CD4-positive, alpha-beta T cell treated with Interleukin-10 for 1 hour (primary cell): ENCODE results near the gene COX5A.

ENCODE experiments used
- DNase-seq: peaks from one replicate; pipeline ENCODE4 v3.0.0-alpha.2; 2020

COX5A gene

DNA sequence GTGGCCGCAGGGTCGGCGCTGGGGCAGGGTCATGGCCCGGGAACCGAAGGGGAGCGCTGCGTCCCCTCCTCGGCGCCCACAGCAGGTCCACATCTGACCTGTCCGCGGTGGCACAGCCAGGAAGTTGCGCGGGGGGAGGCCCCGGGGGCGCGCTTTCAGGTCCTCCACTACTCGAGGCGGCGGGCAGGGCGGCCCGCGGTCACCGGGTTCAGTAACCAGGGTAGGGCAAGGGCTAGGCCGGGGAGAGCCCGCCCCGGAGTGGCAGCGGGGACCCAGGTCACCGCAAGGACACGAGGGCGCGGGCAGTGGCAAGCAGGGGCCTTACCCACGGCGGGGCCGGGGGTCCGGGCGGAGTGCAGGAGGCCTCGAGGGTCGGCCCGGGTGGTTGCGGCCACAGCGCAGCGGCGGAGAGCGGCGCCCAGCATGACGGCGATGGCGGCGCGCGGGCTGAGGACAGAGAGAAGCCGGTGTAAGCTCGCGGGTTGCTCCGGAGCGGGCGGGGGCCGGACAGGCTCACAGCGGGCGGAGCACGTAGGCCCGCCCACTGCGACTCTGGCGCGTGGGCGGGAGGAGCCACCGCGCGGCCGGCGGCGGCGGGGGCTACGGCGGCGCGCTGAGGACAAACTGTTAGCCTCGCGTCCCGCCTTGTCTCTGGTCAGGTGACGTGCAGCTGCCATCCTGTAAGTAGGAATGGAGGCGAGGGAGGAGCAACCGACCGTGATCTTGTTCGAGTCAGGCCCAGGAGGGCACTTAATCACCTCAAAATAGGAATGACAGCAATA is at the start of gene COX5A:
Gene COX5A, minus strand, starts transcription at position 484 of the 782 bp plus-strand sequence. Its CDS starts 59 bp downstream, at position 425.
- DNase-seq = peak; percentile 93

DNA sequence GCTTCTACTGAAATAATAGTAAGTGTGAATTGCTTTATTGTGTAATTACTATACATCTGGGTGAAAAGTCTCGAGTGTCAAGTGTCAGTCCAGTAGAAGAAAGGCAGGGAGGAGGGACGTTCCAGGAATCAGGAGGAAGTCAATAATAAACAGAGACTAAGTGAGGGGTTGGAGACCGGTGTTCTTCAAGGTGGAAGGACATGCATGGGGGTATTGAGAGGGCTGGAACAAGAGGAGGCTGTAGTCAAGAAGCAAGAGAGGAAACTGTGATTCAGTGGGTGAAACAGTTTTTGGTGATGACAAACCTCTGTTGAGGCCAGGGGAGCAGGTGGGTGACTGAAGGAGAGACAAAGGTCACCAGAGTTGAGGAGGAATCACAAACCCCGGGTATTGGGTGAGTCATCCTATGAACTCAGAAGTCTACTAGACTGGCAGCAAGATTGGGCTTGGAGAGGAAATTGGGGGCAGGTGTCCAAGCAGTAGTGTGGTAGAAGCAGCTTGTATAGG is 45.9 kb upstream of the COX5A start:
- DNase-seq = no peak

GRCh38 chr15:74982183-74982582 is 44.3 kb upstream of the COX5A start:
- no peak for DNase-seq

DNA sequence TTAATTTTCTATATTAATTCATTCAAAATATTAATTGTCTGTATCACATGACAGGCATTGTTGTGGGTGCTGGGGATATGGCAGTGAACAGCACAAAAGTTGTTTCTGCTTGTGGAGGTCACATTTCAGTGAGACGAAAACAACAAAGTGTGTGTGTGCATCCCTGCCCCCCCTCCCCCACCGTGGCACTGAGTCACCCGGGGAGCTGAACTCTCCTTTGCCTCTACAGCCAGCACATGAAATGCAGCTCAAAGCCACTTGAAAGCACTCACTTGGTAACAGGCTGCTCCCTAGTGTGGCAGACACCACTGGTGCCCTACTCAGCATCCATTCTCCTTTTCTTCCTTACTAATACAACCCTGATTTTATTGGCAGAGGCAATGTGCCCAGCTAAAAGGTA is 40.6 kb upstream of the COX5A start:
- no peak for DNase-seq

GRCh38 chr15:74978077-74978476 is 40.2 kb upstream of the COX5A start:
- no peak for DNase-seq

DNA sequence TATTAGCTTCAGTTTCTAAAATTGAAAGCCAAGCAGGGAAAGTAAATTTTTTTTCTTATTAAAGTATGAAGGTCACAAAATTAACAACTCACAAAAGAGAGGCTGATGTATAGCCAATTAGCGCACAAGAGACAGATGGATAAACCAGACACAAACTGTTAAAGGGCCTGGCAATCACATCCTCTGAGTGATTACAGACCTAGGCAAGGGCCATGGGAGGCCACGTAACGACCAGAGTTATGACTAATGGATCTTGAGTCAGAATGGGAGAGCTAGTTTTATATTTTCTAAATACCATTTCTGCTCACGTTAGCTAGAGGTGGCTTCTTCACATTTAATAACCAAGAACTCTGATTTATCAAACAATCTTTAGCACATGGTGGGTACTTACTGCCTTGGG is 39.7 kb upstream of the COX5A start:
- DNase-seq = no peak

DNA sequence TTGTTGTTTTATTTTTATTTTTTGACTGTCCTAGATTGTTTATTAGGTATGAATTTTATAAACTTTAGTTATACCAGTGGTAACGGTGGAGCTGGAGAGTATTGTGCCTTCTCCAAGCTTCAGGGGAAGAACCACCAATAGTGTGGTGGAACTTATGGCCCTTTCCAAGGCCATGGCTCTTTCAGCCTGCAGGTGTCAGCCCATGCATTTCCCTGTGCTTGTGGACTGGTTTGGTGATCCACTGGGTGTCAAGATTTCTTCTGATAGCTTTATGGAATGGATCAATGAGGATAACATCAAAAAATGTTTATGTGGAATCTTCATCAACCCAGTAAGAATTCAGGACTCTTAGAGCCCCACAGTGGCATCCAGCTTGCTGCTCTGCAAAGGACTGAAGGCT is 38.3 kb upstream of the COX5A start:
- no peak for DNase-seq

DNA sequence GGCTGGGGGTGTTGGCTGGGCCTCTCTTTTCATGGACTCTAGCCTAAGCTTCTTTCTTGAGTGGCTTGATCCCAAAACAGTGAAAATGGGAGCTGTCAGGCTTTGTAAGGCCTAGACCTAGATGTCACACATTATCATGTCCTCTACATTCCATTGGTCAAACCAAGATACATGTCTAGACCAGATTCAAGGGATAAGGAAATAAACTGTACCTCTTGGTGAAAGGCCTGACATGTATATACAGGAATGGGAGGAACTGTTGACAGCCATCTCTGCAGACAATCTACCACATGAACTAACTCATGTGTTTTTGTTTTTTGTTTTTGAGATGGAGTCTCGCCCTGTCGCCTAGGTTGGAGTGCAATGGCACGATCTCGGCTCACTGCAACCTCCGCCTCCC is 29.8 kb upstream of the COX5A start:
- no peak for DNase-seq

GRCh38 chr15:74964794-74965193 is 26.9 kb upstream of the COX5A start:
- no peak for DNase-seq

GRCh38 chr15:74963213-74963612 is 25.3 kb upstream of the COX5A start:
- DNase-seq = no peak

DNA sequence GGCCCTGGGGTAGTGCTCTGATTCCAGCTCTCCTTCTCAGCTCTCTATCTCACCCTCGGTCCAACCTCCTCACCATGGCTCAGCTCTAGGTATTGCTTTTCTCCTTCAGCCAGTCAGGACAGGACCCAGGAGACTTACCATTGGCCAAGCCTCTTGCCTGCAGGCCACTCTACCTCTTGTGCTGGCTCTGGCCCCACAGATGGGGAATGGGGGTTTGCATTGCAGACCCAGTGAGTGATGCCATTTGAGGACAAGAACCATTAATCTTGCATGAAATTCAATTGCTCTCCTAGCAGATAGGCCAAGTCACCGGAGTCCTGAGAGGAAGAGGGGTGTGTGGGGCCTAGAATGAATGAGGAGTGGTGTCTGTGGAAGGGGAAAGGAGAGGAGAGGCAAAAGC is 24.8 kb upstream of the COX5A start:
- DNase-seq = no peak

DNA sequence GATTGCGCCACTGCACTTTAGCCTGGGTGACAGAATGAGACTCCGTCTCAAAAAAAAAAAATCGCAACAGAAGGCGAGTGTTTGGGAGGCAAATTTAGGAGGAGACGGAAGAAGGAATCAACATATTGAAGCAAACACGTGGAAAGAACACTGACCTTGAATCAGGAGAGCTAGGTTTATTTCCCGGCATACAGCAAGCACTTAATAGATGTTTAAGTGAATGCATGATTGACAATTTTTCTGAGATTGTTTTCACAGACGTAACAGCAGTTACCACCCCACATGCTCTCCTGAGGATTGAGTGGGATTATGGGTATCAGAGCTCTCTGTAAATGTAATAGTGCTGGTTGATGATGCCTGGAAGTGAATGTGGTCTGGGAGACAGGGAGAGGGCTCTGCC is 24.3 kb upstream of the COX5A start:
- no peak for DNase-seq

GRCh38 chr15:74961616-74962015 is 23.7 kb upstream of the COX5A start:
- DNase-seq = no peak

GRCh38 chr15:74960995-74961588 is 23.2 kb upstream of the COX5A start:
- no peak for DNase-seq

GRCh38 chr15:74960286-74960685 is 22.4 kb upstream of the COX5A start:
- DNase-seq = no peak

DNA sequence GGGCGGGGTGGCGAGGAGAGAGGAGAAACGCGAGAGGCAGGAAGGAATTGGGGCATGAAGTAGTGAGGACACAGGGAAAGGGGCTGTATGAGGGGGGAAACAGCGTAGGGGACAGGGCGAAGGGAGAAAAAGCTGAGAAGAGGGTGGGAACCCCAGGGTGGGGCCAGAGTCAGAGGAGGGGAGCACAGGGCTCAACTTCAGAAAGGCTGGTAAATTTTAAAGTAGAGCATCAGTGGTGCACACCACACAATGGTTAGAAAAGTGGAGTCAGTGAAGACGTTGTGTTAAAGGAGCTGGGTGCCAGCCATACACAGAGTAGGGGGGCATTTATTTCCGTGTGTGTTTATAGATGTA is 21.7 kb upstream of the COX5A start:
- DNase-seq = no peak

DNA sequence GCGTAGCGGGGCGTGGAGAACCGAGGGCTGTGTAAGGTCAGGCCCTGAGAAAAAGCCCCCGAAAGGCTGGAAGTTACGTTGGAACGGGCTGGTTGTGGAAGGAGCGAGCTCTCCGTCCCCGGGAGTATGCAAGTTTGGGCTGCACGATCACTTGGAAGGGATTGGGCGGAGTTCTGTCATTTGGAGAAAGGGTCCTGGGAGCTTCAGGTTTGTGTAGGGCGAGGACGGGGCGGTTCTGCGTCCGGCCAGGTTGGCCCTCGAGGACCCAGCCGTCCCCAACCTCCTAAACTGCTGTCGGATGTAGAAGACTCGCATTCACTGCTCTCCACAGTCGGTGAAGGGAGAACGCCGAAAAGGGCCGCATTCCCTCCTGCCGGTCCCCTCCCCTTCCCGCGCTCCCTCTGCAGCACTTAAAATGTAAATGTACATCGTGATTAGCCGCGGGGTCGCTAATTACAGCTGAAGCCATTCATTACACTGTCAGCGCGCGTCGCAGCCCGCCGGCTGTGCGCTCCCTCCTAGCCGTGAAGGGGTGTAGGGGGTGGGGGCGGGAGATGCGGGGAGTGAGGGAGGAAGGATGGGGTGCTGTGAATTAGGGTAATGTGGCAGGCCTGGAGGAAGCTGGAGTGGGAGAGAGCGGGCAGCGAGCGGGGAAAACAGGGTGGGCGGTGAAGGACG is 21.2 kb upstream of the COX5A start:
- no peak for DNase-seq

- DNase-seq = no peak
These were observed 20.5 kb upstream of the COX5A start for GRCh38 chr15:74958320-74958907.

DNA sequence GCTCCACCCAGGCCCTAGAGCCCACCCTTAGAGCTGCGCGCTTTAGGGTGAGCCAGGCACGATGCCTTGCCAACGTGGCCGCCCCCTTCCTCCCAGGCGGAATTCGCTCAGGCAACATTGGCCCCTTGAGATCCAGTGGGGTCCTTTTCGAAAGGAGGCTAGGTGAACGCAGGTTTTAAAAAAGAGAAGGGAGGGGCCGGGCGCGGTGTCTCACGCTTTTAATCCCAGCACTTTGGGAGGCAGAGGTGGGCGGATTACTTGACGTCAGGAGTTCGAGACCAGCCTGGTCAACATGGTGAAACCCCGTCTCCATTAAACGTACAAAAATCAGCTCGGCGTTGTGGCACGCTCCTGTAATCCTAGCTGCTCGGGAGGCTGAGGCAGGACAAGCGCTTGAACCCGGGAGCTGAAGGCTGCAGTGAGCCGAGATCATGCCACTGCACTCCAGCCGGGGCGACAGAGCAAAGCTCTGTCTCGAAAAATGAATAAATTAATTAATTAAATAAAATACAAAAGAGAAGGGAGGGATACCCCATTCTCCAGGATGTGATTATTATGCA is 19.7 kb upstream of the COX5A start:
- no peak for DNase-seq

DNA sequence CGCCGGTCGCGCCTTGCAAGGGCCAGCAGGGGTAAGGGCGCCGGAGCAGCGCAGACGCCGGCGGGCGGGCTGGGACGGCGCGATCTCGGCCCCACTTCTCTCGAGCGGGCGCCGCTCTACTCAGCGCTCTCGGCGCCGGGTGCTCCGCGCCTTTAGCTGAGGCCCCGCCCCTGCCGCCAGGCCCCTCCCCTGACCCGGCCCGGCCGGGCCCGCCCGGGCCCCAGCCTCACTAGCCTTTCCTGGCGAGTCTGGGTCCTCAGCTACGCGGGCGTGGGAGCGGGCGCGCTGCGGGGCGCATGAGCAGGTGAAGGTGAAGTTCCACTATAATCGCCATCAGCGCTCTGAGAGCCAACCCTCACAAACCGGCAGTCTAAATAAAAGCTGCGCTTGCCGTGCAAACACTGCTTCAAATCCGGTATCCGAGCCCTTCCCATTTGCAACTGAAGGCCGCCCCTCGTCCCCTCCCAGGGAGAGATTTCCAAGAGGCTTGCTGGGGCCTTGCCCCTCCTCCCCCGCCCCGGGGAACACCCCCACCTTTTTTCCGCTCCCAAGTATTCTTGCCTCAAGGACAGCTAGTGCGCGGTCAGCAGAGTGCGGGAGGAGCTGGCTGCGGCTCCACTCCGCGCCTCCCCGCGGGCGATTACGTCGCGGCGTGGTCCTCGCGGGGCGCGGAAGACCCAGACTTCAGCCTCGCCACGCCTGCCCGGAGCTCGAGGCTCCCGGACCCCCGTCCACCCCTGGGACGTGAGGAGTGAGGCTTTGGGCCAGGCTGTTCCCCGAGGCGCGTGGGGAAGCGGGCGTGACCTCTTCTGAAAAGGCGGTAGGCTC is 19.0 kb upstream of the COX5A start, which contains the start of gene RPP25:
Gene RPP25, minus strand, starts transcription at position 125 of the 828 bp plus-strand sequence. CDS start 189 bp downstream, outside the sequence.
- DNase-seq = peak; percentile 70

GRCh38 chr15:74955796-74956647 is 18.1 kb upstream of the COX5A start:
- peak; percentile 69 for DNase-seq
